Measurements from ENCODE around the gene SYNPO2L. TPM values are rescaled to one million over a fixed set of nuclear protein-coding genes. Genes with fewer than 3 reads are reported as not detected.
"Not testable (repeated sequence)": the region's sequence is repeated elsewhere in the genome, so short reads cannot be mapped to it uniquely, and the experiment has no call there.

SYNPO2L gene
- total RNA-seq, 6 donors from 2014 or later: 0.54 to 0.84 (median 0.78) TPM; not detected in 3

DNA sequence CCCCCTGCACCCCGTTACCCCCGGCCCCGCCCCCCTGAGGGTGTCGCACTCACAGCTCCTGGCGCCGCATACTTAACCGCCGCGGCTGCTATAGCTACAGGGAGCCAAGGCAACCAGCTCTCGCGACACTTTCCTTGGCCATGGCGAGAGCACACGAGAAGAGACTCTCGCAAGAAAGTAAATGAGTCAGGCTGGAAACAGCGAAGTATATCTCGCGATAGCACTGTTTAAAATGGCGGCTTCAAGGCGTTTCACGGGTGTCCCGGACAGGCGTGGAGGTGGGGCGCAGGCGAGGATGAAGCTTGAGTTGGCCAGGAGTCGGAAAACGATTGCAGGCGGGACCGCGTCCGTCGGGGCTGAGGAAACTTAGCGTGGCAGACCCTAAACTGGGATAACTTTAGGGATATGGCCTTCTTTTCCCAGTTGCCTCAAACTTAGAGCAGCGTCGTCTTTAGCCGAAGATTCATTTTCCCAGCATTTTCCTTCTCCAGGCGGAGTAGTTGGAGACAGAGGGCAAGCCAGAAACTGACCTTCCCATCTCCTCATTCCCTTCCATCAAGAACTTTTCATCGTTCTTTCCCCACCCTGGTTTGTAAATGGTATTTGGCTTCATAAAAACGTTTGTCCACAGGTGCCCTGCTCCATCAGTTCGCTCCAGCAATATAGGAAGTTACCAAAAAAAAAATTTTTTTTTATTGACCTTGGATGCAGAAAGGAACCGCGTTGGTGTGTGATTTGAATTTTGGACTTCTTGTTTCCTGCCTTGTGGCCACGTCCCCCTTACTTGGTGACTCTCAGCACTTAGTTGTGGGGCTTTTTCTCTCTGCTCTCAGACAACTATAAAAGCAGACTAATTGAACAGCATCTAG lies 29.7 kb downstream of the SYNPO2L start:
- Histone ChIP-seq H3K4me3 (peak overlapping the region; percentile 62 to 98 (median 90)), H3K36me3 (no peaks in the 10 kb centered on the region), H3K27me3 (no peaks in the 10 kb centered on the region), H3K4me1 (peaks cover 9 to 16% (median 14%) of the 10 kb centered on the region in 4 donors), H3K9me3 (no peaks in the 10 kb centered on the region), H3K27ac (peak overlapping the region; percentile 85 to 90 (median 87))
- peak in 1 of 2 donors; percentile 98 for DNase-seq
- TF ChIP-seq, protein P1, sequence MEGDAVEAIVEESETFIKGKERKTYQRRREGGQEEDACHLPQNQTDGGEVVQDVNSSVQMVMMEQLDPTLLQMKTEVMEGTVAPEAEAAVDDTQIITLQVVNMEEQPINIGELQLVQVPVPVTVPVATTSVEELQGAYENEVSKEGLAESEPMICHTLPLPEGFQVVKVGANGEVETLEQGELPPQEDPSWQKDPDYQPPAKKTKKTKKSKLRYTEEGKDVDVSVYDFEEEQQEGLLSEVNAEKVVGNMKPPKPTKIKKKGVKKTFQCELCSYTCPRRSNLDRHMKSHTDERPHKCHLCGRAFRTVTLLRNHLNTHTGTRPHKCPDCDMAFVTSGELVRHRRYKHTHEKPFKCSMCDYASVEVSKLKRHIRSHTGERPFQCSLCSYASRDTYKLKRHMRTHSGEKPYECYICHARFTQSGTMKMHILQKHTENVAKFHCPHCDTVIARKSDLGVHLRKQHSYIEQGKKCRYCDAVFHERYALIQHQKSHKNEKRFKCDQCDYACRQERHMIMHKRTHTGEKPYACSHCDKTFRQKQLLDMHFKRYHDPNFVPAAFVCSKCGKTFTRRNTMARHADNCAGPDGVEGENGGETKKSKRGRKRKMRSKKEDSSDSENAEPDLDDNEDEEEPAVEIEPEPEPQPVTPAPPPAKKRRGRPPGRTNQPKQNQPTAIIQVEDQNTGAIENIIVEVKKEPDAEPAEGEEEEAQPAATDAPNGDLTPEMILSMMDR (IDR thresholded peaks at IDR 0.05): no peak
- peak; percentile 58 to 71 for TF ChIP-seq POLR2AphosphoS5 (IDR thresholded peaks at IDR 0.05)
- TF ChIP-seq EP300 (IDR thresholded peaks at IDR 0.05): no peak
- TF ChIP-seq POLR2A (IDR thresholded peaks at IDR 0.05): peak in 2 of 4 donors; percentile 53 to 72
- peak; percentile 96 to 98 for ATAC-seq (ENCODE audit: low FRiP score in 2 of 2)
- 3% methylated on average over 31 to 42 of the region's 42 CpGs for WGBS, 2 donors

GRCh38 chr10:73625004-73625883 lies 30.6 kb downstream of the SYNPO2L start:
- peak in 1 of 2 donors; percentile 91 for DNase-seq
- H3K4me3 ChIP-seq: peak overlapping the region; percentile 62 to 98 (median 90)
- H3K27me3 ChIP-seq: no peaks in the 10 kb centered on the region
- no peaks in the 10 kb centered on the region for H3K9me3 ChIP-seq
- ATAC-seq (ENCODE audit: low FRiP score in 2 of 2): peak; percentile 34 to 66
- H3K36me3 ChIP-seq: no peaks in the 10 kb centered on the region
- H3K27ac ChIP-seq: peak overlapping the region; percentile 85 to 90 (median 87)
- no peak for TF ChIP-seq POLR2A (IDR thresholded peaks at IDR 0.05)
- TF ChIP-seq, protein P1 (IDR thresholded peaks at IDR 0.05): no peak
- TF ChIP-seq POLR2AphosphoS5 (IDR thresholded peaks at IDR 0.05): no peak
- TF ChIP-seq EP300 (IDR thresholded peaks at IDR 0.05): no peak
- 0 to 1% methylated on average over 38 to 46 of the region's 46 CpGs for WGBS, 2 donors
- peaks cover 9 to 16% (median 14%) of the 10 kb centered on the region in 4 donors for H3K4me1 ChIP-seq

DNA sequence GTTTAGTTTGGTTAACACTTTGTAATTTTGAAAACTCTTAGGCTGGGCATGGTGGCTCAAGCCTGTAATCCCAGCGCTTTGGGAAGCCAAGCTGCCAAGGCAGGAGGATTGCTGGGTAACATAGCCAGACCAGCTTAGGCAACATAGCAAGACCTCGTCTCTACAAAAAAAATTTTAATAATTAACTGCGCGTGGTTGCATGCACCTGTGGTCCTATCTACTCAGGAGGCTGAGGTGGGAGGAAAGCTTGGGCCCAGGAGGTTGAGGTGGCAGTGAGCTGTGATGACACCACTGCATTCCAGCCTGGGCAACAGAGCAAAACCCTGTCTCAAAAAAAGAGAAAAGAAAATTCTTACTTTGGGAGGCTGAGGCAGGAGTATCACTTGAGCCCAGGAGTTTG lies 32.8 kb downstream of the SYNPO2L start:
- Histone ChIP-seq H3K27ac (no peak overlapping the region), H3K9me3 (no peaks in the 10 kb centered on the region), H3K4me3 (no peak overlapping the region), H3K4me1 (peaks cover 9 to 16% (median 14%) of the 10 kb centered on the region in 4 donors), H3K36me3 (no peaks in the 10 kb centered on the region), H3K27me3 (no peaks in the 10 kb centered on the region)
- DNase-seq (no peak), ATAC-seq (ENCODE audit: low FRiP score in 2 of 2) (no peak)
- TF ChIP-seq EP300 (IDR thresholded peaks at IDR 0.05): no peak
- 85 to 95% methylated on average over 4 of the region's 4 CpGs for WGBS, 2 donors

DNA sequence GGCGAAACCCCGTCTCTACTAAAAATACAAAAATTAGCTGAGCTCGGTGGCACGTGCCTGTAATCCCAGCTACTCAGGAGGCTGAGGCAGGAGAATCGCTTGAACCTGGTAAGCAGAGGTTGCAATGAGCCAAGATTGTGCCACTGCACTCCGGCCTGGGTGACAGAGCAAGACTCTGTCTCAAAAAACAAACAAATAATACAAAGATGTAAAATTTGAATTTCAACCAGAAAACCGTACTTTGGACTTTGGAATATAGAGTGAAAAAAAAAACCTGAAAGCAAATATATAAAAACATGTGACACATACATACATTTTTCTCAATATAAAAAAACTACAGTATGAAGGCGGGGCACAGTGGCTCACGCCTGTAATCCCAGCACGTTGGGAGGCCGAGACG lies 34.9 kb downstream of the SYNPO2L start:
- 96 to 97% methylated on average over 12 of the region's 12 CpGs for WGBS, 2 donors
- not testable (repeated sequence) for DNase-seq; ATAC-seq (ENCODE audit: low FRiP score in 2 of 2)

DNA sequence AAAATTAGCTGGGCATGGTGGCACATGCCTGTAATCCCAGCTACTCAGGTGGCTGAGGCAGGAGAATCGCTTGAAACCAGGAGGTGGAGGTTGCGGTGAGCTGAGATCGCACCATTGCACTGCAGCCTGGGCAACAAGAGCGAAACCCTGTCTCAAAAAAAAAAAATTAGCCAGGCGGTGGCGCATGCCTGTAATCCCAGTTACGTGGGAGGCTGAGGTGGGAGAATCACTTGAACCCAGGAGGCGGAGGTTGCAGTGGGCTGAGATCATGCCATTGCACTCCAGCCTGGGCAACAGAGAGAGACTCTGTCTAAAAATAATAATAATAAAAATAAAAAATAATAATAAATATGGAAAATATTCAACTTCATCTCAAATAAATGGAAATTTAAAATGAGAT lies 38.7 kb downstream of the SYNPO2L start:
- WGBS, 2 donors: 93 to 97% methylated on average over 8 of the region's 8 CpGs
- H3K36me3 ChIP-seq; H3K27me3 ChIP-seq; DNase-seq; H3K4me1 ChIP-seq; H3K4me3 ChIP-seq; H3K27ac ChIP-seq; H3K9me3 ChIP-seq; ATAC-seq (ENCODE audit: low FRiP score in 2 of 2): not testable (repeated sequence)

More for the DNA sequence above, 34.9 kb downstream of the SYNPO2L start:
- H3K4me3 ChIP-seq, H3K27ac ChIP-seq, H3K27me3 ChIP-seq, H3K9me3 ChIP-seq, H3K4me1 ChIP-seq, H3K36me3 ChIP-seq: not testable (repeated sequence)

- ATAC-seq (ENCODE audit: low FRiP score in 2 of 2) (no peak), DNase-seq (no peak)
- Histone ChIP-seq H3K27ac (no peak overlapping the region), H3K27me3 (no peaks in the 10 kb centered on the region), H3K36me3 (peaks cover 0 to 7% (median 0%) of the 10 kb centered on the region in 4 donors), H3K9me3 (no peaks in the 10 kb centered on the region), H3K4me3 (no peak overlapping the region), H3K4me1 (no peaks in the 10 kb centered on the region)
- no peak for TF ChIP-seq POLR2A (IDR thresholded peaks at IDR 0.05)
- TF ChIP-seq POLR2AphosphoS5 (IDR thresholded peaks at IDR 0.05): no peak
- no peak for TF ChIP-seq EP300 (IDR thresholded peaks at IDR 0.05)
- TF ChIP-seq, protein P1 (IDR thresholded peaks at IDR 0.05): no peak
- 86 to 93% methylated on average over 3 of the region's 3 CpGs for WGBS, 2 donors
Observed at GRCh38 chr10:73614720-73615119, 41.1 kb downstream of the SYNPO2L start.
